ENCODE measurements around the gene AK5. TPM values are rescaled to one million over a fixed set of nuclear protein-coding genes. Genes with fewer than 3 reads are reported as not detected.

The AK5 gene
- total RNA-seq, 1 donor from 2014 or later: not detected

DNA sequence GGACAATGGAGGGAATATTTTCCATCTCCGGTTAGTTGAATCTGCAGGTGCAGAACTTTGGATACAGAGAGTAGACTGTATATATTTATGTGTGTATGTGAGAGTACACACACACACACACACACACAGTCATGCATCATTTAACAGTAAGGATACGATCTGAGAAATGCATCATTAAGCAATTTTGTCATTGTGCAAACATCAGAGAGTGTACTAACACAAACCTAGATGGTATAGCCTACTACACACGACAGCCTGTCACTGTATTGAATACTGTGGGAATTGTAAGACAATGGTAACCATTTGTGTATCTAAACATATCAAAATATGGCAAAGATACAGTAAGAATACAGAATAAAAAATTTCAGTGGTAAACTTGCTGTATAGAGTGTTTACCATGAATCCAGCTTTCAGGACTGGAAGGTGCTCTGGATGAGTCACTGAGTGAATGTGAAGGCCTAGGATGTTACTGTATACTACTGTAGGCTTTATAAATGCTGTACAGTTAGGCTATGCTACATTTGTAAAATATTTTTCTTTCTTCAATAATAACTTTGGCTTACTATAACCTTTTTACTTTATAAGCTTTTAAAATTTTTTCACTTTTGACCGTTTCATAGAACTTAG, 262.1 kb downstream of the AK5 start:
- Mint-ChIP-seq H3K9me3 (ENCODE audit: unreplicated experiment) (no peaks in the 10 kb centered on the region), H3K36me3 (ENCODE audit: low read depth, unreplicated experiment) (no peaks in the 10 kb centered on the region), H3K27me3 (ENCODE audit: unreplicated experiment) (no peaks in the 10 kb centered on the region), H3K4me3 (ENCODE audit: unreplicated experiment) (no peak overlapping the region), H3K27ac (ENCODE audit: unreplicated experiment) (no peak overlapping the region), H3K4me1 (ENCODE audit: unreplicated experiment) (peaks cover 4% of the 10 kb centered on the region)
- no peak for TF ChIP-seq CTCF (IDR thresholded peaks at IDR 0.05; ENCODE audit: unreplicated experiment)
- no peak for DNase-seq (ENCODE audit: low spot score)

- Mint-ChIP-seq H3K36me3 (ENCODE audit: low read depth, unreplicated experiment) (no peaks in the 10 kb centered on the region), H3K4me1 (ENCODE audit: unreplicated experiment) (peaks cover 4% of the 10 kb centered on the region), H3K9me3 (ENCODE audit: unreplicated experiment) (no peaks in the 10 kb centered on the region), H3K27me3 (ENCODE audit: unreplicated experiment) (no peaks in the 10 kb centered on the region), H3K4me3 (ENCODE audit: unreplicated experiment) (no peak overlapping the region), H3K27ac (ENCODE audit: unreplicated experiment) (no peak overlapping the region)
- DNase-seq (ENCODE audit: low spot score): no peak
- no peak for TF ChIP-seq CTCF (IDR thresholded peaks at IDR 0.05; ENCODE audit: unreplicated experiment)
Measured at GRCh38 chr1:77544845-77545244, 263.0 kb downstream of the AK5 start.

DNA sequence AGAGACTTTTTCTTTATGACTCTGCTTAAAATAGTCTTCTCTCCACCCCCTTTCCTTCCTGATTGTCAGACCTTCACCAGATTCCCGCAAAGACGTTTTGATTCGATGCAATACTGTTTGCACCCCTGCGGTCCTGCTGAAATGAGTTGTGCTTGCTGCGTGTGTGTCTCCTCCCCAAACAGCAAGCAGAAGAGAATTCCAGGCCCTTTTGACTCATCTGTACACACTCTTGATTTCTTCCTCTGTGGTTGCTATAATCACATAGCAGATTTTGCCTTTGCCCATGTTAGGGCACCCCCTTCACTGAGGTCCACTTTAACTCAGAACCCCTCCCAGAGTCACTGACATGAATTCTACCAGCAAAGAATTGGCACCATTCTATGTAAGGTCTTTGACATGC, 264.2 kb downstream of the AK5 start:
- H3K36me3 Mint-ChIP-seq (ENCODE audit: low read depth, unreplicated experiment): no peaks in the 10 kb centered on the region
- peaks cover 4% of the 10 kb centered on the region for H3K4me1 Mint-ChIP-seq (ENCODE audit: unreplicated experiment)
- no peak for TF ChIP-seq CTCF (IDR thresholded peaks at IDR 0.05; ENCODE audit: unreplicated experiment)
- no peak overlapping the region for H3K4me3 Mint-ChIP-seq (ENCODE audit: unreplicated experiment)
- no peaks in the 10 kb centered on the region for H3K9me3 Mint-ChIP-seq (ENCODE audit: unreplicated experiment)
- H3K27ac Mint-ChIP-seq (ENCODE audit: unreplicated experiment): no peak overlapping the region
- DNase-seq (ENCODE audit: low spot score): no peak
- H3K27me3 Mint-ChIP-seq (ENCODE audit: unreplicated experiment): no peaks in the 10 kb centered on the region

DNA sequence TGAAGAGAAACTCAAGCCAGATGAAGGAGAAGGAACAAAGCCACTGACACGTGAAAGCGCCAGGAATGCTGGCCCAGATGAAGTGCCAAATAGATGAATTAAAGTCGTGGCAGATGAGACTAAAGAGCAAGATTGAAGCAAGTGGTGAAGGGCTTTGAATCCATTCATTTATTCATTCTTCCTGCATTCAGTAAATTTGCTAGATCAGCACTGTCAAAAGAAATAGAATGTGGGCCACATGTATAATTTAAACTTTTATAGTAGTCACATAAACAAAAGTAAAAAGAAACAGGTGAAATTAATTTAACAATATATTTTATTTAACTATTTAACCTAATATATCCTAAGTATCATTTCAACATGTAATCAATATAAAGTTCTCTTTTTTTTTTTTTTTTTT, 265.1 kb downstream of the AK5 start:
- H3K27ac Mint-ChIP-seq (ENCODE audit: unreplicated experiment): no peak overlapping the region
- no peak for DNase-seq (ENCODE audit: low spot score)
- H3K36me3 Mint-ChIP-seq (ENCODE audit: low read depth, unreplicated experiment): no peaks in the 10 kb centered on the region
- no peak overlapping the region for H3K4me3 Mint-ChIP-seq (ENCODE audit: unreplicated experiment)
- no peaks in the 10 kb centered on the region for H3K27me3 Mint-ChIP-seq (ENCODE audit: unreplicated experiment)
- peaks cover 4% of the 10 kb centered on the region for H3K4me1 Mint-ChIP-seq (ENCODE audit: unreplicated experiment)
- H3K9me3 Mint-ChIP-seq (ENCODE audit: unreplicated experiment): no peaks in the 10 kb centered on the region
- TF ChIP-seq CTCF (IDR thresholded peaks at IDR 0.05; ENCODE audit: unreplicated experiment): no peak

DNA sequence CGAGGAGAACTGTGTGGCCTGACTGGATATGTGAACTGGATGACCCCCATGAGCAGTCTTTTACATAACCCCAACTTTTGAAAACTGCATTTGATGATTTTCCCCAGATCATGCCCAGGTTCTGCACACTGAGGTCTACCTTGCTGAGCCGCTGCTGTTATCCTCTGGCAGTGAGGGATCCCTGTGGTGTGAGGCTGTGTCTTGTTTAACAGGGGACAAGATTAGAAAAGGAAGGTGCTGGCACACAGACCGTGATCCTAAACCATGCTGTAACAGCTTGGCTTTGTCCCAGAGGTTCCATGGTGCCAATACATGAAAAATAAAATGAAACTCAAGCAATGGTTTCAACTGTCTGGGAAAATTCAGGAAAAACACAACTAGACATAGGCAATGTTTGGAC, 266.5 kb downstream of the AK5 start:
- peaks cover 4% of the 10 kb centered on the region for H3K4me1 Mint-ChIP-seq (ENCODE audit: unreplicated experiment)
- no peak overlapping the region for H3K4me3 Mint-ChIP-seq (ENCODE audit: unreplicated experiment)
- no peak for DNase-seq (ENCODE audit: low spot score)
- no peak for TF ChIP-seq CTCF (IDR thresholded peaks at IDR 0.05; ENCODE audit: unreplicated experiment)
- H3K27ac Mint-ChIP-seq (ENCODE audit: unreplicated experiment): no peak overlapping the region
- H3K9me3 Mint-ChIP-seq (ENCODE audit: unreplicated experiment): no peaks in the 10 kb centered on the region
- H3K36me3 Mint-ChIP-seq (ENCODE audit: low read depth, unreplicated experiment): no peaks in the 10 kb centered on the region
- no peaks in the 10 kb centered on the region for H3K27me3 Mint-ChIP-seq (ENCODE audit: unreplicated experiment)

Data from endothelial cell (in vitro differentiated cells).